Gastroesophageal sphincter (tissue), 4 donors: ENCODE results near the gene TOMM20. TPM values are rescaled to one million over a fixed set of nuclear protein-coding genes. Genes with fewer than 3 reads are reported as not detected.

ENCODE experiments used
- ATAC-seq: fragments of 150-250 bp; one replicate; pipeline ENCODE4 v1.9.1; 2016; ENCODE audit warnings: mild to moderate bottlenecking, moderate library complexity
- H3K27ac ChIP-seq, 4 donors: fragments of 200-600 bp; sonication (generic) in 3 of 4; 1 replicate in 3 of 4; 2 replicates in 1 of 4; pipeline ENCODE4 v1.5.1; 2016 to 2019
- H3K27me3 ChIP-seq: fragments of 200-600 bp; sonication (generic); one replicate; pipeline ENCODE4 v1.5.1; 2019
- H3K36me3 ChIP-seq, 2 donors: fragments of 200-600 bp; sonication (generic); one replicate each; pipeline ENCODE4 v1.5.1; 2019; ENCODE audit warnings: control low read depth in 1 of 2
- H3K4me1 ChIP-seq, 3 donors: fragments of 200-600 bp; sonication (generic); 1 replicate in 2 of 3; 2 replicates in 1 of 3; pipeline ENCODE4 v1.5.1; 2016 to 2019; ENCODE audit warnings: control low read depth in 2 of 3
- H3K4me3 ChIP-seq, 2 donors: fragments of 200-600 bp; sonication (generic); one replicate each; pipeline ENCODE4 v1.5.1; 2019; ENCODE audit warnings: mild to moderate bottlenecking in 1 of 2, moderate library complexity in 1 of 2
- H3K9me3 ChIP-seq, 3 donors: fragments of 200-600 bp; sonication (generic); one replicate each; pipeline ENCODE4 v1.5.1; 2017 to 2019; ENCODE audit warnings: control low read depth in 2 of 3
- CTCF ChIP-seq, 4 experiments: fragments of 200-600 bp in 2 of 4; fragments of 450-650 bp in 2 of 4; sonication (generic) in 1 of 4; IDR thresholded peaks; one replicate each; pipeline ENCODE4 v1.5.1; 2017 to 2019; ENCODE audit warnings: antibody characterized with exemption in 4 of 4, mild to moderate bottlenecking in 2 of 4, moderate library complexity in 2 of 4
- EP300 ChIP-seq: sonication (generic); formaldehyde crosslinking; IDR thresholded peaks from one replicate; pipeline ENCODE4 v1.6.1; 2017; ENCODE audit warnings: antibody characterized with exemption, mild to moderate bottlenecking
- POLR2A ChIP-seq, 2 donors: fragments of 450-650 bp; IDR thresholded peaks; one replicate each; pipeline ENCODE4 v1.6.1; 2017; ENCODE audit warnings: antibody characterized with exemption in 2 of 2, mild to moderate bottlenecking in 2 of 2, moderate library complexity in 1 of 2
- POLR2AphosphoS5 ChIP-seq: sonication (generic); formaldehyde crosslinking; IDR thresholded peaks from one replicate; pipeline ENCODE4 v1.6.1; 2017; ENCODE audit warnings: antibody characterized with exemption
- WGBS, 2 donors: methylation state at CpG; one replicate each; pipeline ENCODE4 v1.1.5; 2018; ENCODE audit warnings: low coverage in 1 of 2; 5-methylcytosine and 5-hydroxymethylcytosine counted together
- total RNA-seq, 4 donors: library from RNA; depleted of rRNA; stranded (reverse); fragments of >200 nt; gene quantifications; one replicate each; pipeline ENCODE4 v1.1.0, GENCODE V29; 2016

TOMM20 gene
- total RNA-seq, 4 donors from 2014 or later: 57.8 to 111 (median 99.1) TPM

GRCh38 chr1:235151033-235151432 is 22.4 kb upstream of the TOMM20 start:
- H3K36me3 ChIP-seq: peaks cover 0 to 98% of the 10 kb centered on the region in 2 donors
- ATAC-seq: no peak
- H3K27me3 ChIP-seq: no peaks in the 10 kb centered on the region
- no peak overlapping the region for H3K4me3 ChIP-seq
- H3K27ac ChIP-seq: no peak overlapping the region
- 92 to 100% methylated on average over 2 of the region's 2 CpGs for WGBS, 2 donors
- H3K9me3 ChIP-seq: no peaks in the 10 kb centered on the region
- TF ChIP-seq EP300 (no peak), CTCF (IDR thresholded peaks at IDR 0.05) (no peak), POLR2AphosphoS5 (no peak), POLR2A (IDR thresholded peaks at IDR 0.05) (no peak)
- no peaks in the 10 kb centered on the region for H3K4me1 ChIP-seq

DNA sequence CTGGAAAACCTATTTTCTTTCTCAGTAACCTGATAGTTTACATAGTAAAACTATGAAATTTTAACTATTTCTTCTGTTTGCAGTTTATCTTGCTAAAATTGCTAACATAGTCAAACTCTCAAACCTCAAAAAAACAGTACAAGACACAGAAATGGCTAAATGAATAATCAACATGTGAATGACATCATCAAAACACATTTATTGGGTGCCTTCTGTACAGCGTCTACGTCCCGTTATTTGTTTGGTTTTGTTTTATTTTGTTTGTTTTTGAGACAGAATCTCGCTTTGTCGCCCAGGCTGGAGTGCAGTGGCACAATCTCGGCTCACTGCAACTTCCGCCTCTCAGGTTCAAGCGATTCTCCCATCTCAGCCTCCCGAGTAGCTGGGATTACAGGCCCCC is 21.2 kb upstream of the TOMM20 start:
- H3K36me3 ChIP-seq: peaks cover 0 to 100% of the 10 kb centered on the region in 2 donors
- H3K9me3 ChIP-seq: no peaks in the 10 kb centered on the region
- H3K4me1 ChIP-seq: no peaks in the 10 kb centered on the region
- no peaks in the 10 kb centered on the region for H3K27me3 ChIP-seq
- TF ChIP-seq CTCF (IDR thresholded peaks at IDR 0.05) (no peak), POLR2A (IDR thresholded peaks at IDR 0.05) (no peak), POLR2AphosphoS5 (no peak), EP300 (no peak)
- H3K27ac ChIP-seq: no peak overlapping the region
- WGBS, 2 donors: 91 to 98% methylated on average over 8 to 9 of the region's 9 CpGs
- ATAC-seq: no peak
- H3K4me3 ChIP-seq: no peak overlapping the region

DNA sequence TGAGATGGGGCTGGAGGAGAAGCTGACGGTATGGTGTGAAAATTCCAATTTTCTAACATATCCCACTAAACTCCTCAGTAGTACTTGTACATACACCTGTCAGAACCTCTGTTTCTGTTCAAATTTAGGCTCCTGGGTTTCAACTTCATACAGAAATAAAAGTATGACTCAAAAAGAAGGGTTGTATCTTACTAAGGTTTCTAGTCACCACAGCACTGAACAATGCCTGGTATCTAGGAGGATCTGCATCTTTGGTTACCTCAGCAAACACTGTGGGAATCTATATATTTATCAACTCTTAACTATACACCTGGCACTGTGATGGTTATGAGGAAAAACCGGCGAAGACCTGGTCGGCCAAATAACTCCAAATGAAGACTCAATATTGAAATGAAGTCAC is 18.6 kb upstream of the TOMM20 start:
- TF ChIP-seq CTCF (IDR thresholded peaks at IDR 0.05): no peak
- no peak for TF ChIP-seq POLR2AphosphoS5
- no peak for TF ChIP-seq EP300
- no peak for TF ChIP-seq POLR2A (IDR thresholded peaks at IDR 0.05)

GRCh38 chr1:235145639-235146038 is 17.0 kb upstream of the TOMM20 start:
- Histone ChIP-seq H3K27me3 (no peaks in the 10 kb centered on the region), H3K9me3 (no peaks in the 10 kb centered on the region), H3K36me3 (peaks cover 0 to 100% of the 10 kb centered on the region in 2 donors), H3K4me1 (no peaks in the 10 kb centered on the region), H3K27ac (no peak overlapping the region), H3K4me3 (no peak overlapping the region)
- no peak for ATAC-seq
- TF ChIP-seq EP300: no peak
- TF ChIP-seq CTCF (IDR thresholded peaks at IDR 0.05): no peak
- TF ChIP-seq POLR2AphosphoS5: no peak
- TF ChIP-seq POLR2A (IDR thresholded peaks at IDR 0.05): no peak
- 92 to 100% methylated on average over 5 to 6 of the region's 6 CpGs for WGBS, 2 donors

More for the DNA sequence above, 18.6 kb upstream of the TOMM20 start:
- no peak for ATAC-seq
- Histone ChIP-seq H3K27me3 (no peaks in the 10 kb centered on the region), H3K9me3 (no peaks in the 10 kb centered on the region), H3K4me1 (no peaks in the 10 kb centered on the region), H3K4me3 (no peak overlapping the region), H3K36me3 (peaks cover 0 to 100% of the 10 kb centered on the region in 2 donors), H3K27ac (no peak overlapping the region)
- 86 to 93% methylated on average over 4 of the region's 4 CpGs for WGBS, 2 donors

DNA sequence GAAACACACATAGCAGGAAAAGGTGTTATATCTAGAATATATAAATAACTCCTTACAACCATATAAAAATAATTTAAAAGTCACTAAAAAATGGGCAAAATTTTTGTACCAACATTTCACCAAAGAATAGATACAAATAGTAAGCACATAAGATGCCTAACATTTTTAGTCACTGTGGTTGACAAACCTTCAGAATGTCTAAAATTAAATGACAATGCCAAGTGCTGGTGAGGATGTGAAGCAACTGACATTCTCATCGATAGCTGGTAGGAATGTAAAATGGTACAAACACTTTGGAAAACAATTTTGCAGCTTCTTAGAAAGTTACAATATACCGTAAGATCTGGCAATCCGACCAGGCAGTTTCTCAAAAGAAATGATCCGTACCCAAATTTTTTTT is 14.4 kb upstream of the TOMM20 start:
- peaks cover 0 to 98% of the 10 kb centered on the region in 2 donors for H3K36me3 ChIP-seq
- H3K27ac ChIP-seq: no peak overlapping the region
- no peaks in the 10 kb centered on the region for H3K27me3 ChIP-seq
- no peak for ATAC-seq
- H3K9me3 ChIP-seq: no peaks in the 10 kb centered on the region
- TF ChIP-seq CTCF (IDR thresholded peaks at IDR 0.05) (no peak), POLR2A (IDR thresholded peaks at IDR 0.05) (no peak), EP300 (no peak), POLR2AphosphoS5 (no peak)
- no peak overlapping the region for H3K4me3 ChIP-seq
- no peaks in the 10 kb centered on the region for H3K4me1 ChIP-seq
- WGBS, 2 donors: 74 to 86% methylated on average over 3 to 4 of the region's 4 CpGs
